ENCODE measurements around the gene STPG3. TPM values are rescaled to one million over a fixed set of nuclear protein-coding genes. Genes with fewer than 3 reads are reported as not detected.

Gene STPG3
- total and polyA plus RNA-seq, 2 of the 13 experiments (the other 11 are each of a cell fraction or from before 2014, with no cell fraction given), result not detected

GRCh38 chr9:137217276-137218211 is 33.5 kb upstream of the STPG3 start (continued):
- TF ChIP-seq ZNF512B (CRISPR knock-in tag; IDR thresholded peaks at IDR 0.05; ENCODE audit: borderline replicate concordance) (no peak), ZNF839 (CRISPR knock-in tag; IDR thresholded peaks at IDR 0.05; ENCODE audit: borderline replicate concordance) (no peak), SAFB2 (CRISPR knock-in tag; IDR thresholded peaks at IDR 0.05; ENCODE audit: borderline replicate concordance, low read depth) (no peak), MYPOP (CRISPR knock-in tag; IDR thresholded peaks at IDR 0.05) (0 out of 2 replicates have a peak, but pooled peaks have one; percentile 44), LCORL (IDR thresholded peaks at IDR 0.05) (no peak), LCORL (CRISPR knock-in tag; IDR thresholded peaks at IDR 0.05) (peak; percentile 69), CEBPB (IDR thresholded peaks at IDR 0.05; ENCODE audit: borderline replicate concordance, low read depth, low read length) (no peak), YEATS4 (CRISPR knock-in tag; IDR thresholded peaks at IDR 0.05; ENCODE audit: borderline replicate concordance) (peak; percentile 71; the same call in 1 of the 2 replicates), ZNF329 (CRISPR knock-in tag; IDR thresholded peaks at IDR 0.05; ENCODE audit: low read depth) (0 out of 2 replicates have a peak, but pooled peaks have one; percentile 37), CEBPG (CRISPR knock-in tag; IDR thresholded peaks at IDR 0.05) (no peak), MATR3 (CRISPR knock-in tag; IDR thresholded peaks at IDR 0.05) (no peak), ZNF513 (CRISPR knock-in tag; conservative IDR thresholded peaks at IDR 0.05) (no peak), FOXJ3 (CRISPR knock-in tag; IDR thresholded peaks at IDR 0.05; ENCODE audit: borderline replicate concordance) (no peak), MTA1 (CRISPR knock-in tag; IDR thresholded peaks at IDR 0.05; ENCODE audit: borderline replicate concordance) (peak; percentile 14; the same call in 1 of the 2 replicates), DPF2 (CRISPR knock-in tag; IDR thresholded peaks at IDR 0.05; ENCODE audit: borderline replicate concordance, low read depth) (no peak), ZNF563 (CRISPR knock-in tag; IDR thresholded peaks at IDR 0.05) (no peak; the same call in 1 of the 2 replicates), ARHGAP35 (CRISPR knock-in tag; IDR thresholded peaks at IDR 0.05; ENCODE audit: borderline replicate concordance) (no peak; the same call in 1 of the 2 replicates), ZNF33A (CRISPR knock-in tag; IDR thresholded peaks at IDR 0.05; ENCODE audit: borderline replicate concordance) (no peak), ZNF709 (CRISPR knock-in tag; IDR thresholded peaks at IDR 0.05) (peak; percentile 75; the same call in 1 of the 2 replicates), SKI (IDR thresholded peaks at IDR 0.05; ENCODE audit: partially characterized antibody) (no peak), NFATC3 (CRISPR knock-in tag; IDR thresholded peaks at IDR 0.05) (peak; percentile 38; the same call in 1 of the 2 replicates), PCBP1 (IDR thresholded peaks at IDR 0.05; ENCODE audit: borderline replicate concordance, low read depth, low read length) (no peak), FOXM1 (CRISPR knock-in tag; IDR thresholded peaks at IDR 0.05) (no peak), ZNF160 (CRISPR knock-in tag; IDR thresholded peaks at IDR 0.05) (no peak)

Measured in HepG2 (cell line).